ENCODE data around the gene S100A4.
"Not testable (repeated sequence)": the region's sequence is repeated elsewhere in the genome, so short reads cannot be mapped to it uniquely, and the experiment has no call there.

S100A4 gene

DNA sequence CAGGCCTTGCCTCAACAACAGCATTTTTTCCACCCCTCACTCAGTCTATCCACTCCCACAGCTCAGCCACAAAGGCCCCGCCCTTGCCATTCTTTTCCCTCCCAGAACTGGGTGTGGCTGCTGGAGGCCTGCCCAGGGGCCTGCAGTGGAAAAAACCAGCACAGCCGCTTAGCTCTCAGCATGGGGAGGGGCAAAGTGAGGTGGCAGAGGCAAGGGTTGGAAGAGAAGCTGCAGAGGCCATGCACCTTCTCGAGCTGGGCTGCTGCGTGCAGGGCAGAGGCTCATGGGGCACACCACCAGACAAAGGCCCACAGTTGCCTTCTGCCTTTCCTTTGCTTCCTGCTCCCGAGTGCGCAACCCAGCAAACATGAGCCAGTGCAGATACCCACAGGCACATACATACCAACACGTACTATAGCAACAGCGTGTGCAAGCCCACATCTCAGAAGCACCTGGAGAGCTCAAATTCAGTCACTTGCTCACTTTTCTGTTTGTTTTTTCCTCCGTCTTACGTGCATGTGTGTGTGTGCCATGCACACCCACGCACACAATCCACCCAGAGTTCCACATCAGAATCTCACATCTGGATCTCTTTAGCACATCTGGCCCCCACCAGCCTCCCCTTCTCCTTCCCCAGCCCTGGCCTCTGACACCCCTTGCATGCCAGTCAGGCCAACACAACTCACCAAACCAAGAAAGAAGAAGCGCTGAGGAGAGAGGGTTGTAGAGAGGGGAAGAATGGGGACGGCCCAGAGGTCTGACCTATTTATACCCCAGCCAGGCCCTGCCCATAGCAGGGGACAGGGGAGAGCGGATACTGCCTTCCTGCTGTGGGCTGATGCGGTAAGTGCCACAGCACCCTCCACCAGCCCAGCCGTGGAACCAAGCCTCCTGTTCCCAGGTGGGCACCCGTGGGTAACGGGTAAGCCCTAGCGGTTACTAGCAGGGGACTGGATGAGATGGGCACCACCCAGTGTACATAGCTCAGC is at the start of gene S100A4:
Gene S100A4, minus strand, starts transcription at position 740 of the 989 bp plus-strand sequence. CDS start 1,012 bp downstream, outside the sequence.
- DNase-seq = peak; percentile 86

DNA sequence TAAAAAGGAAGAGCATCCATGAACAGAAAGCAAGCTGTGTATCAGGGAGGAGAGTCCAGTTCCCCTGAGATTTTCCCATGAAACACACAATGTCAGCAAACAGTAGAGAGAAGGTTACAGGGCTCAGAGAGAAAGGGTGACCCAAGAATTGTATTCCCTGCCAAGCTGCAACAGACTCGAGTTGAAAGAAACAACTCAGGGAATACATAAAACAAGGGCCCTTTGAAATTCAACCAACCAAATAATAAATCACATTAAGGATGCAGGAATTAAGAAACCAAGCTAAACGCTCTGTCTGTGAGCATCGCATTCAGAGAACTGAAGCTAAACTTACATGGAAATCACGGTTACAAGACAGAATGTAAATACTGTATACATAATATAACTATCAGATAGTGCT is 47.1 kb upstream of the S100A4 start:
- DNase-seq = no peak

DNA sequence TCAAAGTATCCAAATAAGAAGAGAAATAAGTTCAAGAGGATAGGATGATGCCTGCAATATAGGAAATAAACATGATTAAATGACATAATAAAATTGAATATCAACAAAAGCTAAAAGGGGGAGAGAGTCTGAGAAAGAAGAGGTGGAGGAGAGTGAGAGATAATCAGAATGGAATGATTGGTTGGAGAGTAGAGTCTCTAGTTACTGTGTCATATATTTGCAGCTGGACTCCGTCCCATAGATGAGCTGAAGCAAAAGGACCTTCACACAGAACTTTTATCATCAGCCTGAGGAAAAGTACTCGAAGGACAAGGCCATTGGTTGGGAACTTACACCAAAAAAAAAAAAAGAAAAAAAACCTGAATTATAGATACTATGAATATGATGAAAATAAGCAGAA is 42.9 kb upstream of the S100A4 start:
- no peak for DNase-seq

DNA sequence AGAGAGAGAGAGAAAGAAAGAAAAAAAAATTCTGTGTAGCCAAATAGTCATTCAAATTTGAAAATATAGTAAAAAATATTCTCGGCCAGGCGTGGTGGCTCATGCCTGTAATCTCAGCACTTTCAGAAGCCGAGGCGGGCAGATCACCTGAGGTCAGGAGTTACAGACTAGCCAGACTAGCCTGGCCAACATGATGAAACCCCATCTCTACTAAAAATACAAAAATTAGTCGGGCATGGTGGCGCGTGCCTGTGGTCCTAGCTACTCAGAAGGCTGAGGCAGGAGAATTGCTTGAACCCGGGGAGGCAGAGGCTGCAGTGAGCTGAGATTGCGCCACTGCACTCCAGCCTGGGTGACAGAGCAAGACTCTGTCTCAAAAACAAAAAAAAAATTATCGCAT is 42.4 kb upstream of the S100A4 start:
- DNase-seq = not testable (repeated sequence)

DNA sequence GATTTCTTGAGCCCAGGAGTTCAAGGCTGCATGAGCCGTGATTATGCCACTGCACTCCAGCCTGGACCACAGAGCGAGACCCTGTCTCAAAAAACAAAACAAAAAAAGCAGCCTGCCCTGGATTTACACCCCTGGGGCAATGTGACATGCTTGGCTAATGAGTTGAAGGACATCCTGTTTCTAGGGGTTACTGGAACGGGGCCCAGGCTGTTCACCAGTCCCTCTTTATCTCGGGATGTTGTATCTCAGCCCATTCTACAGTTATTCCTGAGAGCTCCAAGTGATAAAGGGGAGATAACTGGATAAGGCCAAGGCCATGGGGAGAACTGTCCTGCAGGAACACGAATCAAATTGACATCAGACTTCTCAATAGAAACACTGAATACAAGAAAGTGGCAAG is 41.7 kb upstream of the S100A4 start:
- DNase-seq = no peak

DNA sequence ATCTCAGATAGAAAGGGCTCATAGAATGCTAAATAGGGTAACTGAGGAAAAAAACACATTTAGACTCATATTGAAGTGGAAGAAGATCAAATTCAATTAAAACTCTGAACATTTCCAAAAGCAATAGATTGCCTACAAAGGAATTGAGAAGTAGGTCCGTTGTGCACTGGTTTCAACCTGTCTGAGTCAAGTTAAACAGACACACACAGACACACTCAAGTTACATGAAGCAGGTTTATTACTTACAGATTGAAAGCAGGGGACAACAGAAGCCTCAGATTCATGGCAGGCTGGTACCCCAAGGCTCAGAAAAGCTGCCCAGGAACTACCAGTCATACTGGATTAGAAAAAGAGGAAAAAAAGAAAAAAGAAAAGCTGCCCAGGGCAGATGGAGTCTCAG is 40.7 kb upstream of the S100A4 start:
- DNase-seq = no peak

DNA sequence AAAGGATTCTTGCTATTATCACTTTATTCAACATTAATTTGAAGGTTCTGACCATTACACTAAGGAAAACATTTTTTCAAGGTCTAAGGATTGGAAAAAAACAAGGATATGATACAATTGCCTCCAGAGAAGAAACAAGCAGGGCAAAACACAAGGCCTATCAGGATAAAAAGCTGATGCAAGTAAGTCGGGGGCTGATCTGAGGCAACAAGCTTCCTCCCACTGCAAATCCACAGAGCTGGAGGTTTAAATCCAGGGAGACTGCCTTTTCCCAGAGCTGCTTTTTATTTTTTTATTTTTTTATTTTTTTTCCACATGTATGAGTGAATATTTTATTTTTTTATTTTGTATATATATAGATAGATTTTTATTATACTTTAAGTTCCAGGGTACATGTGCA is 39.4 kb upstream of the S100A4 start:
- no peak for DNase-seq

DNA sequence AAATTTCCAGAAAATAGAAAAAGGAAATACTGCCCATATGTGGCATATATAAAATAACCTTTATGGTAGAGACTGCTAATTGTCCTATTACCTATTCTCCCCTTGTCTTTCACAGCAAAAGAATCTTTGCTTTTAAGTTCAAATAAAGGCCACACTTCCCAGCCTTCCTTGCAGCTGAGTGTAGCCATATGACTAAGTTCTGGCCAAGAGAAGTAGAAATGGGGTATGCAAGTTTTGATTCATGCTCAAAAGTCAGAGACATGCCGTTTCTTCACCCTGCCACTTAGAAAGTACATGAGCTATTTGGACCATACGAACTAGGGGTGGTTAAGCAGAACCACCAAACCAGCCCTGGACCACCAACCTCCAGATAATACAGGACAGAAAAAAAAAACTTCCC is 38.4 kb upstream of the S100A4 start:
- DNase-seq = no peak

DNA sequence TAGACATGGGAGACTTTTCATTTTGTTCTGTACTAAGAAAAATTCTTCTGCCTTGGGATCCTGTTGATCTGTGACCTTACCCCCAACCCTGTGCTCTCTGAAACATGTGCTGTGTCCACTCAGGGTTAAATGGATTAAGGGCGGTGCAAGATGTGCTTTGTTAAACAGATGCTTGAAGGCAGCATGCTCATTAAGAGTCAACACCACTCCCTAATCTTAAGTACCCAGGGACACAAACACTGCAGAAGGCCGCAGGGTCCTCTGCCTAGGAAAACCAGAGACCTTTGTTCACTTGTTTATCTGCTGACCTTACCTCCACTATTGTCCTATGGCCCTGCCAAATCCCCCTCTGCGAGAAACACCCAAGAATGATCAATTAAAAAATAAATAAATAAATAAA is 37.9 kb upstream of the S100A4 start:
- not testable (repeated sequence) for DNase-seq

DNA sequence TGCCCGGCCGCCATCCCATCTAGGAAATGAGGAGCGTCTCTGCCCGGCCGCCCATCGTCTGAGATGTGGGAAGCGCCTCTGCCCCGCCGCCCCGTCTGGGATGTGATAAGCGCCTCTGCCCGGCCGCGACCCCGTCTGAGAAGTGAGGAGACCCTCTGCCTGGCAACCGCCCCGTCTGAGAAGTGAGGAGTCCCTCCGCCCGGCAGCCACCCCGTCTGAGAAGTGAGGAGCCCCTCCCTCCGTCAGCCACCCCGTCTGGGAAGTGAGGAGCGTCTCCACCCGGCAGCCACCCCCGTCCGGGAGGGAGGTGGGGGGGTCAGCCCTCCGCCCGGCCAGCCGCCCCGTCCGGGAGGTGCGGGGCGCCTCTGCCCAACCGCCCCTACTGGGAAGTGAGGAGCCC is 37.2 kb upstream of the S100A4 start:
- not testable (repeated sequence) for DNase-seq

DNA sequence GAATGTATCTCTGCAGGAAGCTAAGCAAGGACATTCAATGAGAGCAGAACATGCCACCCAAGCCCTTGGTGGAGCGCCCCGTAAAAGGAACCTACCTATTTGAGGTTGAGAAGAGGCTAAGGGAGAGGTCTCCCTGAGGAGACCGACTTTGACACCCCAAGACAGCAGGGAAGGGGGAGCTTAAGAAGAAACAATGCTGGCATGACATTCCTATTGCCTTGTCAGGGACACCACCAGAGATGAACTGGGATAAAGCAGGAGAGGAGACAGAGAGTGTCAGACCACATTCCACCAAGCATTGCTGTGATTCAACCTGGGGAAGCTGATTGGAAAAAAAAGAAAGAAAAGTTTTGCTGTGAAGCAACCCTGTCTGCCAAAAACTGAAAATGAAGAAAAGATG is 33.3 kb upstream of the S100A4 start:
- DNase-seq = no peak

DNA sequence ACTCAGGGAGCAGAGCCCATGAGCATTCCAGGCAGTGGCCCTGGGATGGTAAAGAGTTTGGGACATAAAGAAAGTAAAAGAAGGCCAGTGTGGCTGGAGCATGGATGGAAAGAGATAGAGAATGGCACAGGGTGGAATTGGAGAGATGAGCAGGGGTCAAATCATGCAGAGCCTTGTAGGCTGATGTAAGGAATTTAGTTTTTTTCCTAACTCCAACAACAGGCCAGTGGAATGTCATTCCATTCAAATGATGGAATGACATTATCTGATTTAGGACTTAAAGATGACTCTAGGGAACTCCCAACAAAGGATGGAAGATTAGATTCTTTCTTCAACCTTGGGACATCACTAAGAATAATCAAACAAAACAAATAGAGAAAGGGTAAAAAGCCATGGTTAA is 32.9 kb upstream of the S100A4 start:
- DNase-seq = no peak

DNA sequence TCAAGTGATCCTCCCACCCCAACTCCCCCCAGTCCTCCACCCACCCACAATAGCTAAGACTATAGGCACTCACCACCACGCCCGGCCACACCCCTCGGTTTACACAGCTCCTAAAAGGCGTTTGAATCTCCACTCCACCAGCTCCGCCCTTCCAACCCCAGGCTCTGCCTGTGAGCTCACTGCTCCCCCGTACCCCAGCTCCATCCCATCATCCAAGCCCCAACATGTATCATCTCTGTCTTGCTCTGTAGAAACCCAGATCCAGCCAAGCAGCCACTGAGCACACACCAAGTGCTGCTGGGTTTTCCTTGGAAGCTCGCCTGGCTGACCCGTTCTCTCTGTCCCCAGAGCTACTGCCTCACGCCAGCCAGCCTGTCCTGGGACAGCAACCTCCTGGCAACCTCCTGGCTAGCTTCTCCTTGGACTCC is 32.0 kb upstream of the S100A4 start:
- no peak for DNase-seq

DNA sequence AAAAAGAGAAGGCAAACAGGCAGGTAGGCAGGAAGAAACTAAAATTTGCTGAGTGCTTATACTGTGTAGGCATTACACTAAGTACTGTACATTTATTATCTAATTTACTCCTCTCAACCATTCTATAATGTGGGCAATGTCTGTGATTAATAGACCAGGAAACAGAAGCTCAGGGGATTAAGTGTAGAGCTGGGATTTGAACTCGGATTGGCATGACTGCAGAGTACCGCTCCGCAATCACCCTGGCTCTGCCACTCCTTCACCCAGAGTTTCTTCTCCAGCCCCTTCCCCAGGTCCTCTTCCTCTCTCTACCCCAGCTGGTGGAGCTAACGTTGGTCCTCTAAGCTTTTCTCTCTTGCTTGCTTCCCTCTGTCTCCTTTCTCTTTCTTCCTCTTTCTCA is 31.5 kb upstream of the S100A4 start:
- DNase-seq = no peak

DNA sequence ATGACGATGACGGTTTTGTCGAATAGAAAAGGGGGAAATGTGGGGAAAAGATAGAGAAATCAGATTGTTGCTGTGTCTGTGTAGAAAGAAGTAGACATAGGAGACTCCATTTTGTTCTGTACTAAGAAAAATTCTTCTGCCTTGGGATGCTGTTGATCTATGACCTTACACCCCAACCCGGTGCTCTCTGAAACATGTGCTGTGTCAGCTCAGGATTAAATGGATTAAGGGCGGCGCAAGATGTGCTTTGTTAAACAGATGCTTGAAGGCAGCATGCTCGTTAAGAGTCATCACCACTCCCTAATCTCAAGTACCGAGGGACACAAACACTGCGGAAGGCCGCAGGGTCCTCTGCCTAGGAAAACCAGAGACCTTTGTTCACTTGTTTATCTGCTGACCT is 29.9 kb upstream of the S100A4 start:
- DNase-seq = not testable (repeated sequence)

DNA sequence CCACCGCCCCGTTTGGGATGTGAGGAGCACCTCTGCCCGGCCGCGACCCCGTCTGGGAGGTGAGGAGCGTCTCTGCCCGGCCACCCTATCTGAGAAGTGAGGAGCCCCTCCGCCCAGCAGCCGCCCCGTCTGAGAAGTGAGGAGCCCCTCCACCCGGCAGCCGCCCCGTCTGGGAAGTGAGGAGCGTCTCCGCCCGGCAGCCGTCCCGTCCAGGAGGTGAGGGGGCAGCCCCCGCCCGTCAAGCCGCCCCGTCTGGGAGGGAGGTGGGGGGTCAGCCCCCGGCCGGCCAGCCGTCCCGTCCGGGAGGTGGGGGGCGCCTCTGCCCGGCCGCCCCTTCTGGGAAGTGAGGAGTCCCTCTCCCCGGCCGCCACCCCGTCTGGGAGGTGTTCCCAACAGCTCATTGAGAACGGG is 29.5 kb upstream of the S100A4 start:
- DNase-seq = not testable (repeated sequence)

DNA sequence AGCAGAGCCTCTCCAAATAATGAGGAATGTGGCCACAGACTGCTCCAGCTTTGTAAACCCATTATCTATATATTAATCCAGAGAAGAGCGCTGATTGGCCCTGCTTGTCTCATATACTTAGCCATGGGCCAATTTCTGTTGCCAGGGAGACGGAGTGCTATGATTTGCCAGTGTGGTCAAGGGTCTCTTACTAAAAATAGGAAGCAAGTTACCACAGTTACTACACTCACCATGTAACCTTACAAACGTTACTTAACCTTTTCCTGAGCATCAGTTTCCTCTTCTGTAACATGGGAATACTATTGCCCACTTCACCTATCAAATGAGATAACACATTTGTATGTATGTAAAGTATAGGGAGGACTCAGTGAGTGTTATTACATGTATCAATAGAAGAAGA is 27.7 kb upstream of the S100A4 start:
- DNase-seq = no peak

DNA sequence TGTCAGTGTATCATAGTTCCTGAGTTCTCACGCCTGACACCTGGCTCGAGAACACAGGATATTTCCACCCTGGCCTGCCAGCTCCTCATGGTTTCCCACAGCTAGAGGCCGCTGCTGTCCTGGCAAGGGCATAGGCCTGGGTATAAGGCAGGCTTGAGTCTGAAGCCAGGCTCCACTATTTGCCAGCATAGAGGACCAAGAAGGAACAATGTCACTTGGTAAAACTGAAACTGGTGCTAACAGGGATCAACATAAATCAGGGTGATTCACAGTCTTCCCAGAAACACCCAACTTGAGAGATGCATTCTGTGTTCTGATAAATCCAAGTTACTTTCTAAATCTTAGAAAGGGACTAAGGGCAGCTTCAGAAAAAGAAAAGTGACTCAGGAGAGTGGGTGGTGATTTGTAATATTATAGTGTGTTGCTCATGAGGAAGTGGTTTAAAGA is 27.0 kb upstream of the S100A4 start:
- peak; percentile 52 for DNase-seq

DNA sequence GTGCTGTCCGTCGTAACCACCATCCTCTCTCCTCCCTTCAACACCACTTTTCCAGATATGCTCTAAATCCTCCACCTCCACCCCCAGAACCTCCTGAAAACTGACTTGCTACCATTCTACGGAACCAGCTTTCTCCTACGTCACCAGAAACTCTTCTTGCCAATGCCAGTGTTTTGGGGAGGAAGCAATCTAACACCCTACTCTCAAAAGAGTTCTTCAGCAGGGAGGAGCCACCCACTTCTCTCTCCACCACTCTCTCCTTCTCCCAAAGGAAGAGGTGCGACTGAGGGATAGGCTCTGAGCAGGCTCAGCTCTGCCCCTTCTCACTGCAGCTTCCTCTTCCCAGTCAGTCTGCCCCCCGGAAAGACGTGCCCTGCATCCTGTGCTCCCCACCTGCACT is 26.1 kb upstream of the S100A4 start:
- DNase-seq = no peak

DNA sequence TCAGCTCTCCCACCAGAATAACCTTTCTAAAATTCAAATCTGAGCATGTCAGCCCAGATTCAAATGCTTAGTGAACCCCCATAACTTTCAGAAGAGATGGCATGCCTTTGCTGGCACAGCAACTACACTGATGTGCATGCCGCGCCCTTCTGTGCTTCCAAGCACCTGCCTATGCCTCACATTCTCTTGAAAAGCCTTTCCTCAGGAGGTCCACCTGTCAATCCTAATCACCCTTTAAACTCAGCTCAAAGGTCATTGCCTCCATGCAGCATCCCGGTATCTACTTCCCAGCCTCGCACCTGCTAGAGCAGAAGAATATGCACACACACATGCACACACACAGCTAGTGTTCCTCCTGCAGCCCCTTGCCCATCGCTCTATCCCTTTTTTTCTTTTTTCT is 25.3 kb upstream of the S100A4 start:
- no peak for DNase-seq

DNA sequence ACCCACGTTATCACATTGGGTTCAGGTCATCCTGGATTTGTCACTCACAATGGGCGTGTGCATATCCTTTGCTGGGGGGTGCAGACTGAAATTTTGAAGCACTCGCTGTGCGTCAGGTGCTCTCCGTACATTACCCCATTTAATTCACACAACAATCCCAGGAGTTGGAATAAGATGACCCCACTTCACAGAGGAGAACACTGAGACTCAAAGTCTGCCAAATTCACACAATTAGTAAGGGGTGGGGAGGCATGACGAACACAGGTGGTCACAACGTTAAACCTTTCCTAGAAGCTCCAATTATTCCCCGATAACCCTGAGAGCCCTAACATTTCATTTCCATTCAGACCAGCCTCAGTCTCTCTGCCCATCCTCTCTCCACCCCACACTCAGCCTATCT is 23.9 kb upstream of the S100A4 start:
- no peak for DNase-seq

DNA sequence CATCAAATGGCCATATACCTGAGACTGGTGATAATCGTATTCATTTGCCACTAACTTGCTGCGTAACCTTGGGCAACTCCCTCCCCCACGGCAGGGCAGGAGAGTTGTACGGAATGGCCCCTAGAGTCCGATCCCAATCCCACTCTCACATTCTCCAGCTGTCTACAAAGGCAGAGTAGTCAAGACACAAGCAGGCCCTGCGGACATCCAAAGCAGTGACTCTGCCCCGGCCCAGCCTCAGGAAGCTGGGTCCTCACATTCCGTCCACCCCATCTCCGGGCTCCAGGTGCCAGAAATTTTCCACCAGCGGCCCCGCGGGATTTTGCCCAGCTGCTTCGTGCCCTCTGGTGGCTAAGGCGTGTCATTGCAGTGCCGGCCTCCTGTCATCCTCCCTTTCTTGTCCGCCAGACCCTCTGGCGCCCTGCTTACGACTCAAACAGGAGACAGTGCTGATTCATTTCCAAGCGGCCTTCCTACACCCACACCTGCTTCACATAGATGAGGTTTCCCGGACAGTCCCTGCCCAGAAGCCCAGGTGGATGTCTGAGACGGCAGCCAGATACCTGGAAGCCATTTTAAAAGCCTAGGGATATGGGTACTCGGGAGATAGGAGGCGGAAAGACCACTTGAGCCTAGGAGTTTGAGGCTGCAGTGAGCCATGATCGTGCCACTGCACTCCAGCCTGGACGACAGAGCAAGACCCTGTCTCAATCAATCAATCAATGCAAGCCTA is 22.9 kb upstream of the S100A4 start:
- DNase-seq = peak; percentile 47

DNA sequence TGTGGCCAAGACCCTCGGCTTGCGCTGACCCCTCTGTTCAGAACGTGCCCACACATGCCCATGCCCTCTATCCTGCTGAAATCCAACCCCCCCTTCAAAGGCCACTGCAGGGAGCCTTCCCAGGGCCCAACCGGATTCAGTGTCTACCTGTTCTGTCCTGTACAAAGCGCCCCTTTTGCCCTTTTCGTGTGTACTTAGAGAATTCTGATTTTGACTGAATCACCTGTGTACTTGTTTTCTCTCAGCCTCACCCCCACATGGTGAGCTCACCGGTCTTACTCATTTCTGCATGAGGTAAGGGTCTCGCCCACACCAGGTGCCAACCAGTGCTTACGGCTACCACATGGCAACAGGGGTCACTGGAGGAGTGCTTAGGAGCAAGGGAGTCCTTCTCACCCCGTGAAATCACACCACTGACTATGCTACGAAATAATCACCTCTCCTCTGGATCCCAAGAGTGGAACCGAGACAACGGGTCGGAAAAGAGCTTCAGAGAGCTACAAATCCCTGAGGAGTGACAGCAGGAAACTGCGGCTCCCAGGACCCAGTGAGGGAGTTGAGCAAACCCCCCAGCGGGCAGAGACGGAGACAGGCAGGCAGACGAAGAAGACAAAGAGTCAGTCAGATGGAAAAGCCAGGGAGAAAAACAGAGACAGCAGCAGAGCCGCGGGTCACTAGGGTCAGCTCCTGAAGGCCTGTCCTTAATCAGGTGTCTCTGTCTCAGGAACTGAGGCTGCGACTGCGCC is 22.2 kb upstream of the S100A4 start:
- DNase-seq = no peak
